ENCODE measurements around the gene TSPAN18.

TSPAN18 gene

GRCh38 chr11:44831605-44832394 lies 105.0 kb downstream of the TSPAN18 start:
- DNase-seq, result no peak

- DNase-seq, result no peak
Measured at GRCh38 chr11:44832452-44832851, 105.7 kb downstream of the TSPAN18 start.

GRCh38 chr11:44833221-44833876 lies 106.6 kb downstream of the TSPAN18 start:
- no peak for DNase-seq

DNA sequence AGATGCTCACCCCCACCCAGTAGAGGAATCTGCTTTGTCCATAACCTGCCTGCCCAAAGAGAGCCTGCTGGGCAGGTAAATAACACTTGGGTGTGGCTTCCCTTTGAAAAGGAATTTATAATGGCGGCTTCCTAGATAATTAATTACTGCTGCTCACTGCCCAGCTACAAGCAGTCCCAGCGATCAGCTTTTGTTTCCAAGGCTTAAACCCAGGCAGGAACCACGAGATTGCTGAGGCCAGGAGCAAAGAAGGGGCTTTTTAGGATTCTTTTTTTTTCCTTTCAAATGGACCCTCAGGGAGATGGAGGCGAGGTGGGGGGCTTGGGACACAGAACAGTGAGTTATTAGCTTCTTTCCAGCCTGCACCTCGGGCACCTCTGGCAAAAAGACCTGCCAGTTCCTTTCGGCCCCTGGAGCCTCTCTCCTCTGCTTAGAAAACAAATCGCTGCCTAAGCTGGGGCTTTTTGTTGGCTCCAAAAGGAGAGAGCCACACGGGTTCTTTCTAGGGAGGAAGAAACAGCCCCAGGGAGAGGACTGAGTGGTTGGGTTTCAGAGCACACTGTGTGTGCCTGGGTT lies 107.2 kb downstream of the TSPAN18 start:
- no peak for DNase-seq

- no peak for DNase-seq
Measured at GRCh38 chr11:44834846-44835245, 108.1 kb downstream of the TSPAN18 start.

- DNase-seq, result no peak
Measured at GRCh38 chr11:44835296-44835695, 108.5 kb downstream of the TSPAN18 start.

- DNase-seq, result no peak
Measured at GRCh38 chr11:44835938-44836337, 109.2 kb downstream of the TSPAN18 start.

DNA sequence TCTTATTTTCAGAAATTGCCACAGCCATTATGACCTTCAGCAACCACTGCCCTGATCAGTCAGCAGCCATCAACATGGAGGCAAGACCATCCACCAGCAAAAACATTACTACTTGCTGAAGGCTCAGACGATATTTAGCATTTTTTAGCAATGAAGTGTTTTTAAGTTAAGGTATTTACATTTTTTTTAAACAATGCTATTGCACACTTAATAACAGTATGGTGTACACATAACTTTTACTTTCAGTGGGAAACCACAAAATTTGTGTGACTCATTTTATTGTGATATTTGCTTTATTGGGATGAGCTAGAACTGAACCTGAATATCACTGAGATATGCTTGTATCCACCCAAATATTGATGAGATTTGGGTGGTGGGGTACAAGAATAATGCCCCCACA lies 110.9 kb downstream of the TSPAN18 start:
- DNase-seq, result no peak

DNA sequence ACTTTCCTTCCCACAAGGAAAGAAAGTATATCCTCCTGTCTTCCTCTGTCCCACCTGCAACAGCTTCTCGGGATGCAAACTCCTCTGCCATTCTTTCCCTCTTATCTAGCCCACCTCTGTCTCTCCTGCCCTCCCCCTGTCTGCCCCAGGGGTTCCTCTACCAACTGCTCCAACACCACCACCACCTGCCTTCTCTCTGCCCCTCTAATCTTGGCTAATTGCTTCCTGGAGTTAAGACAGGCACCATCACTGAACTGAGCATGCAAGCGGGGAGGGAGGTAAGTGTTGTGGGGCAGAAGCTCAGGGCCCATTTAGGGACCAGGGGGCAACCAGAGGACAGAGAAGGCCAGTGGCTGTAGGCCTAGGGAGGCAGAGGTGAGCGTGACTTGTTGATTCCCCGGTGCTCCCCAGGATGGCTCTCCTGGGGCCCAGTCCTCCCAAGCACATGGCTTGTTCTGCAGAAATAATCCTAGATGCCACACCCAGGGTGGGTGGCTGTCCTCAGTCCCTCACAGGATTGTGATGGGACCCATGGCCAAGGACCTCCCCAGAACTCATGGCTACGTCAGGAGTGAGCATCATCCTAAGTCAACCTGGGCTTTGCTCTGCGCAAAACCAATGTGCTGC lies 112.8 kb downstream of the TSPAN18 start:
- no peak for DNase-seq

GRCh38 chr11:44840085-44840478 lies 113.3 kb downstream of the TSPAN18 start:
- DNase-seq, result no peak

DNA sequence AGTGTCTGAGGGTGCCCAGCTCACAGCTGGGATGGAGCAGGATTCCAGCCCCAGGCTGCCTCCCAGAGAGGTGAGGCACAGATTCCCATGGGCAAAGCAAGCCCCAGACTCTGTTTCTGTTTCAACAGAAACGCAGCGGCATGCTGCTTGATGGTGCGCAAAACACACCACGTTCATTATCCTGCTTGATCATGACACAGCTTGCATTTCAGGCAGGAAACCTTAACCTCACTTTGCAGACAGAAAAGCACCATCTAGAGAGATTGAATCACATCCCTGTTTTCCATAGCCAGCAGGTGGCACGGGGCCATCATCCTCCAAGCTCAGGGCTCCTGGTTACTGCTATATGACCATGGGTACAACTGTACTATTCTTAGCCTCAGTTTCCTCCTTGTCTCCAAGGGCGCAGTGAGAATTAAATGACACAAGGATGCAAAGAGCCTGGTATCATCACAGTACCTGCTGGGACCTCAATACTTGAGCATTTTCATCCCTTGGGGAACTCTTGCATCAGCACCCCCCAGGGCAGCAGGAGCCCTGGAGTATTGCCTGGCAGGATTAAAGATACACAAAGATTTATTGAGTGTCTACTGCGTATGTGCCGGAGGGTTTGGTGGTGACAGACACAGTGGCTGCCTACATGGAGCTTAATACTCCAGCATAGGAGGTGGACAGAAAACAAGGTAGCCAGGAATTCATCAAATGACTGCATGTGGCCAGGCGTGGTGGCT lies 113.9 kb downstream of the TSPAN18 start:
- peak; percentile 76 for DNase-seq

DNA sequence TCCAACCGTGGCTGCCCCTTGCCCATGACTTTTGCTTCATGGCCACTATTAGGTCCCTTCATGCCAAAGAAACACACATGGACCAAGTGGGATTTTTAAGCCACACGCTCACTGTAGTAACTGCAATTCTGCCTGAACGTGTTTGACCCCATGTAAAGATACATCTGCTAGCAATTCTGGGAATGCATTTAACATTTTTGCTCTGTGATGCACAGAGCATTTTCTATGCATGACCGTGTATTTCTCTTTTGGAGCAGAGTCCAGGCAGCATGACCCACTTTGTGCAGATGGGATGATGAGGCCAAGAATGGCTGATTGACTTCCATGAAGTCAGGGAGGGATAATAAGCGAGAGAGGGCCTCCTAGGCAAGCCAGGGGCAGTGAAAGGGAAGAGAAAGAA lies 115.5 kb downstream of the TSPAN18 start:
- no peak for DNase-seq

DNA sequence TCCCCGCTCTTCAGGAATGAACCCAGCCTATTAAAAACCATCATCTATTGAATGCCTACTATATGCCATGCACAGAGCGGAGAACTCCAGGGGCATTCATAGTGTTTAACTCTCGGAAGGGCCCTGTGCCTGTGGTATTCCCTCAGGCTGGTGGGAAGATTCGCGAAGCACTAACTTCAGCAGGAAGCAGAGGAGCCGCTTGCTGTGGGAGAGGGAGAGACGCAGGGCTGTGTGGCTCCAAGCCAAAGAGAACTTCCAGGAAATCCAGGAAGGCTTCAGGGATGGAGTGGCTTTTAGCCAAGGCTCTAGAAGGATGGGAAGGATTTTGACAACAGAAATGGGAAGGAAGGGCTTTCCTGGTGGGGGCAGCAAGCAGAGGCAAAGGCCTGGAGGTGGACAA lies 120.1 kb downstream of the TSPAN18 start:
- no peak for DNase-seq

- DNase-seq, result no peak
Measured at GRCh38 chr11:44847316-44847715, 120.6 kb downstream of the TSPAN18 start.

DNA sequence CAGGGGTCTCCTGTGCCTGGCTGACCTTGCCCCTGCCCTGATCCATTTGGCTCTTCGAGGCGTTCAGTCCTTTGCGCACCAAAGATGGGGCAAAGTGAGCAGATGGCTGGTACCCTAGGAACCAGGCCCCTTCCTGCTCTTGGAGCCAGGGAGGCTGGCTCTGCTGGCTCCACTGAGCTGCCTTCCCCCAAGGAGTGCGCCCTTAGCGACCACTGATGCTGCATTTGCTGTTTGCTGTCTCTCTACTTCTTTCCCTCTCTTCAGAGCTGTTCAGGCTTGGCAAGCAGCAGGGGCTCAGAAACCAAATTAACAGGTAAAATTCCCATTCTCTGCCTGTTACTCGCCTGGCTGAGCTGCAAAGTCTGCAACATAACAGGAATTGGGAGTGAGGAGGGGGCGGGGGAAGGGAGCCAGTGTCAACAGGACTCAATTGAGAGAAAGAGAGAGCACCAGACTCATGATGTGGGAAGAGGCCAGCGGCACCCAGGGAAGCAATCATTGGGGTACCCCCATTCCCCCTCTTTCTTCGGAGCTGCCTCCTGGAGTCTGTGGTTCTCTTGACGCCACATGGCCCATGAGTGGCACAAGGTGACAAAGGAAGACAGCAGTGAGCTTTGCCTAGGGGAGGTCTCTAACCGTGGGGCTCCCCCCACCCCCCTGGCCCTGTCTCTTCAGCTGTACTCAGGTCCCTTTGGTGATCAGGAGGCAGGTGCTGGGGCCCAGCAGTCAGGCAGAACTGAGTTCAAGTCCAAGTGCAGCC lies 121.6 kb downstream of the TSPAN18 start:
- DNase-seq, result no peak

GRCh38 chr11:44848963-44849350 lies 122.2 kb downstream of the TSPAN18 start:
- no peak for DNase-seq

- DNase-seq, result no peak
Measured at GRCh38 chr11:44849424-44849823, 122.7 kb downstream of the TSPAN18 start.

- DNase-seq, result no peak
Measured at GRCh38 chr11:44849922-44850321, 123.2 kb downstream of the TSPAN18 start.

- DNase-seq, result no peak
Measured at GRCh38 chr11:44851496-44851895, 124.7 kb downstream of the TSPAN18 start.

DNA sequence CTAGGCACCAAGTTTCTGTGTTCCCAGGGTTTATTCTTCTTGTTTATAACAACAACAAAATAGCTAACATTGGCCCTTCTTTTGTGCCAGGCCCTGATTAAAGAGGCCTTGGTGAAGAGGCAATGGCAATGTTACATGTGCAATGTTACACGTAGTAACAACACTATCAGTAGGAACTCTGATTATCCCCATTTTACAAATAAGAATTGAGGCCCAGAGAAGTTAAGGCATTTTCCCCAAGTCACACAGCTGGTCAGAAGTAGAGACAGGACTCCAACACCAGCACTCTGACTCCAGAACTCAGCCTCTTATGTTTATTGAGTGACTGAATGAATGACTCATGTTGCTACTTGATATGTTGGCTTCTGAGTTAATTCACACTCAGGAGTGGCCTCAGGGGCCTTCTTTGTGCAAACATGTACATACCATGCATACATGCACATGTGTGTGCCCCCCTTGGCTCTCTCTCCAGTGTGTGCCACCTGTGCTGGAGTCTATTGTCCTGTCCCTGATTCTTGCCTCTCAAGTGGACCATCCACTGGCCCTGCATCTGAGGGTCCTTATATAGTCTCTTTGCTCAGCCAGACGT lies 125.5 kb downstream of the TSPAN18 start:
- no peak for DNase-seq

DNA sequence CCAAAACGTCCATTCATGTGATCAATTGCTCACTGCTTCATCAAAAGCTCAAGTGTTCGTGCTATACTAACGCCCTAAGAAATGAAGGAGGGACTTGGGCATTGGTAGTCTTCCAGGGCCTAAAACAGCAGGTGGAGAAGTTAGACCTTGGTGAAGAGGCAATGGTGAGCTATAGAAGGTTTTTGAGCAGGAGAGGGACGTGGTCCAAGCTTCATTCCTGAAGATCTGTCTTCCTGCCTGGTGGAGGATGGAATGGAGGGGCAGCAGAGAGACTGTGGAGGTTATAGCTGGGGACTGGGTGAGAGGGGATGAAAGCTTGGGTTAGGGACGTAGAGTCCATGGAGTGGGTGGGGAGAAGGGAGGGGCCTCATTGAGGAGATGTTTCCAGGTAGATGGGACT lies 126.2 kb downstream of the TSPAN18 start:
- DNase-seq, result no peak

- no peak for DNase-seq
Measured at GRCh38 chr11:44853666-44854065, 126.9 kb downstream of the TSPAN18 start.
